Measurements from ENCODE around the gene RARRES1.
"Not testable (repeated sequence)": the region's sequence is repeated elsewhere in the genome, so short reads cannot be mapped to it uniquely, and the experiment has no call there.

RARRES1 gene

GRCh38 chr3:158733656-158734055 lies 1.4 kb upstream of the RARRES1 start:
- DNase-seq, result no peak

DNA sequence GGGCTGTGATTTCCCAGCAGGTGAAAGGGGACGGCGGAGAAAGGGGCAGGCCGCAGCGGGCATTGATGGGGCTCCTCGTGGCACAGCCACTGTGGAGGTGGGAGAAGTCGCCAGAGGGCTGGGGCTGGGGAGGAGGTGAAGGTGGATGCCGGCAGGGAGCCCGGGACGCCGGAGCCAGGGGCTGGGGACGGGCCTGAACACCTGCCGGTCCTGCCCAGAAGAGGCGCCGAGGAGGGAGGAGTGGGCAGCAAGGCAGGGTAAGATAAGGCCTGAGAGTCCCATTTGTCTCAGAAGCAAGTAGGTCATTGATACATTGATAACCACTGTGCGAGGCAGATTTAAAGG lies 571 bp upstream of the RARRES1 start:
- DNase-seq, result no peak

DNA sequence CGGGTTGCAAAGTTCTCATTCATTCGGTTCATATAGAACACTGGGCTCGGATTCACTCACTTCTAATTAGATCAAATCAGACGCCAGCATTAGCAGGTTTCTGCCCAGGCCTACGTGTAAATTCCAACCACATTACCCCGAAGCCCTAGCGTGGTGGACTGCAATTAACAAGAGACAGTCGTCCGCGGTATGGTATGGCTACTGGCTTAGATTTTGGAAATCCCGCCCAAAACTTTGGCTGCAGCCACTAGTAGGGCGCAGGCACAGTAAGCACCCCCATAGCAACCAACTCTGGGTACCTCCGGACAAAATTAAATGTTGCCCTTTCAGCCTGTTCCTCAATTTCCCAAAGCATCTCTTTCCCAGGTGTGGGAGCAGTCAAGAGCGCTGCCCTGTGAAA lies 771 bp downstream of the RARRES1 start:
- DNase-seq, result no peak

DNA sequence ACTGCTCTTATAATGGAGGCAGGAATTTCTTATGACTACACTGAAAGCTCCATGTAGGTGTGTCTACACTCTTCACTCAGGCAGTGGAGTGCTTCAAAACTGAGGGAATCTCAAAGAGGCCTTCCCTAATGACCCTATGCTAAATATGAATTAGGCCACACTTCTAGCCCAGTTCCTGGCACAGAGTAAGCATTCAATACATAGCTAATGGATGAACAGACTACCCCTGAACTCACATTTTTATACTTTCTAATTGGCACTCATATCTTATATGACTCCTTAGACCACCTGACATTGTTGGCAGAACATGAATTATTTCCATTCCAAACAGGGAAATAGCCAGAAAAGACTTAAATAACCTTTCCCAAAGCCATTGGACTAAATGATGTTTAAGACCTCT lies 3.4 kb downstream of the RARRES1 start:
- DNase-seq, result no peak

- no peak for DNase-seq
Measured at GRCh38 chr3:158728061-158728377, 4.2 kb downstream of the RARRES1 start.

DNA sequence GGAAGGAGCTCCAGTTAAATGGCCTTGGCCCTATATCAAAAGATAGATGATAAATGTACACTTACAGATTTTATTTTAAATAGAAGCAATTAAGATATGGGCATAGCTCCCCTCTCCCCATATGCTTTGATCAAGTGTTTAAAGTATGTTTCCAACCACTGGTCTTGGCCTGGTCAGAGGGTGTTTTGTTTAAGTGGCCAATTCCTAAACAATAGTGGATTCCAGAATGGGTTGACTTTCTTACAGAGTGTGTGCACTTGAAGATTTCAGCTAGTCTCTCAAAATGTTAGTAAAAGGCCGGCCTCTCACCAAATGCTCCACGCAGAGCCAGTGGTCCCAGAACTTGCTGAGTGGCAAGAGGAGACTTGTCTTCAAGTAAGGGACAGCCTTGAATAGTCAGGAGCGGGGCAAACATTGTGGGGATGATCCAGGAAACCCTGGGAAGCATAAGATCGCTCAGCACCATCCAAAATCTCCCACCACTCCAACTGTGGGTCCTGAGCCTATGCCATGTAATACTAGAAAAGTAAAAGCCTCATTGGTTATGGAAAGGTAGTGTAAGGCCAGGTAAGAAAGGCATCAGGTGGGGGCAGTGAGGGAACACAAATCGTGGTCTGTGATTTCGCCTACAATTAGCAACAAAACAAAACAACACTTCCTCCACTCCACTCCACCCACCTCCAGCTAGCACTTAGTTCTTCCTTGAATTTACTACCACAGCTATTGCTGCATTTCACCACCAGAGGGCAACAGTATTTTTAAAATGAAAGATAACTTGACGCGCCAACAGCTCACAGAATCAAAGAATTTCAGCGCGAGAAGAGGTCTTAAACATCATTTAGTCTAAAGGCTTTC lies 4.8 kb downstream of the RARRES1 start:
- peak in 1 of 4 experiments; percentile 7 for DNase-seq

DNA sequence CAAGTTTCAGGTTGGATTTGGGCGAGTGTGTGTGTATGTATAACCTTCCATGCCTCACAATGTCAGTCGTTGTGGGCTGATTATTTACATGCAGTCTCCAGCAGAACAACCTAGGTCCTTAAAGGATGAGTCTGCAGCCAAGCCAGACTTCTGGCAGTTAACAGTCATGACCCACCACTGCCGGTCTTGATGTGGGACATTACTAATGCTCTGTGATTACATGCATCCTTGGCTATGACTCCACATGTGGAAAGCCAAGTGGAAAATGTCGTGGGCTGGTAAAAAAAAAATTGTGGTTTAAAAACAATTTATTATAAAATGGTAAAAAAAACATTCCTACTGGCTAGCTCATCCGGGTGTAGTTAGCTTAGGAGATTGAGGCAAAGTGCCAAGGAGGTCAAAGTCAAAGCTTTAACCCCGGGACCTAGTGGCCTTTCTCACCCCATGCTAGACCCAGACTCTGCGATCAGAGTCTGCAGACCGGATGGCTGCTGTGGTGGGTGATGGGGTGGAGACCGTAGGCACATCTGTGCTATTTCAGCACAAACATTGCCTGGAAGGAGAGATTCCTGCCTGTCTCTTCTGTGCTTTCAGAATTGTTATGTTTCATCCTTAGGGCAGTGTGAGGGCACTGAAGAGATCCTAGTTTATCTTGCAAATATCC lies 6.8 kb downstream of the RARRES1 start:
- DNase-seq, result no peak

GRCh38 chr3:158723991-158724390 lies 8.3 kb downstream of the RARRES1 start:
- DNase-seq, result no peak

DNA sequence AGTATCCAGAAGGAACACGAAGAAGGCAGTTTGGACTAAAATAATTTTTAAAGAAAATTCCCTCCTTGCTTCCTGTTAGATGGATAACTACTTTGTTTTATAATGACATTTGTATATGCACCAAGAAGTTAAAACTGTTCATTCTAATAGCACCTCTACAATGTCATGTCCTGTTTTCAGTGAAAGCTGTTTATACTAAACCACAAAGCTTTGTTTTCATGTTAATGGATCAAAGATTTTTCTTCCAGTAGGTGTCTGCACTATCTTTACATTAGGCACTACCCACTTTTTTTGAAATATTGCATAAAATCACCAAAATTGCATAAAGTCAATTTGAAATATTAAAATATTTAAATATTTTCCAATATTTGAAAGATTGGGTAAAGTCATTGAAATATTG lies 10.1 kb downstream of the RARRES1 start:
- no peak for DNase-seq

- DNase-seq, result no peak
Measured at GRCh38 chr3:158718490-158719170, 13.6 kb downstream of the RARRES1 start.

- DNase-seq, result no peak
Measured at GRCh38 chr3:158717576-158717975, 14.7 kb downstream of the RARRES1 start.

DNA sequence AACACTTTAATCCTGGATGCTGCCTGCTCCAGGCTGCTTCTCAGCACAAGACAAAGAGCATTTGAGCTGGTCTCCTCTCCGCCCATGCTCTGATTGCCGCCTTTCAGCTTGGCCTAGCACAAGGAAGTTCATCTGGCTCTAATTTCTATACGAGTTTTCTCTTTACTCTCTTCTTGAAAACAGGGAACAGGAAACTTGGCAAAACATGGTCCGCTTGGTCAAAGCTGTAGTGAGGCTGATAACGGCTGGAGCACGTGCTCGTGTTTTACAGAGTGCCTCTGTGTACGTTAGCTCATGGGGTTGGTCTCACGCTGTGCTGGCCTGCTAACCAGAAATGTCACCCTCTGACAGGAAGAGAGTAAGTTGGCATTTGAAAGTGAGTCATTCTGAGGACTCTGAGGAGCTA lies 19.2 kb downstream of the RARRES1 start:
- no peak for DNase-seq

DNA sequence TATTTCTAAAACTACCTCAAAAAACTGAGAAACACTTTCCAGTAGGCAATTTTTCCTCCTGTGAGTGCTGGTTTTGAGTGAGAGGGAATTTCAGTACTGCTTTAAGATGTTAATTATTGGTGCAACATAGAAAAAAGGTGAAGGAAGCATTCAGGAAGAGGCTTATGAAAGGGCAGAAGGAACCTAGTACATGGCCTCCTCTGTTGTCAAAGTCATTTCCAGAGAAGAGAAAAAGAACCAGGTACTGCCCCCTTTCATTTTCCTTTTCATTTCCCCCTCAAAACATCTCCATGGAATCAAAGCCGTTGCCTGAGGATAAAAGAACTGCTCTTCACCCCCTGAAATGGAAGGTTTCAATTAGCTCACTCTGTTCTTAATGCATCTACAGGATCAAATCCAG lies 19.8 kb downstream of the RARRES1 start:
- DNase-seq, result no peak

- DNase-seq, result no peak
Measured at GRCh38 chr3:158711886-158712285, 20.4 kb downstream of the RARRES1 start.

GRCh38 chr3:158710601-158711000 lies 21.7 kb downstream of the RARRES1 start:
- no peak for DNase-seq

- no peak for DNase-seq
Measured at GRCh38 chr3:158709666-158710083, 22.6 kb downstream of the RARRES1 start.

GRCh38 chr3:158703566-158703965 lies 28.7 kb downstream of the RARRES1 start:
- DNase-seq, result no peak

GRCh38 chr3:158702815-158703481 lies 29.3 kb downstream of the RARRES1 start:
- no peak for DNase-seq

GRCh38 chr3:158701420-158702065 lies 30.7 kb downstream of the RARRES1 start:
- DNase-seq, result no peak

GRCh38 chr3:158700559-158700958 lies 31.7 kb downstream of the RARRES1 start:
- DNase-seq, result no peak

DNA sequence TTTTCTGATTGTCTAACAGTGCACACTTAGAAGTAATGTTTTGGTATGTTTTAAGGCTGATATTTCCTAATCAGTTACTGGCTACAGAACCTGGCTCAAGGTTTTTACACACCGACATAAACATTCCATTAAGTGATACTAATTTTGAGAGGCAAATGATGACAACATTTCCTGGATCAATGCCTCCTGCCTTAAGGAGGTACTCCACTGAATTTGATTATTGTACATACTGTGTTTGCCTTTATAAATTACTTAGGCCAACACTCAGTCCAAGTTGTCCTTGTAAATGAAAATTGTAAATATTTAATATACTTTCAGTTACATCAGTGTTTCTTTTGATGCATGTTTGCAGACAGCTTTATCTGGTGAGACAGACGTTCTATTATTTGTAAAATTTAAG lies 35.6 kb downstream of the RARRES1 start:
- no peak for DNase-seq

GRCh38 chr3:158693866-158694456 lies 38.3 kb downstream of the RARRES1 start:
- not testable (repeated sequence) for DNase-seq

DNA sequence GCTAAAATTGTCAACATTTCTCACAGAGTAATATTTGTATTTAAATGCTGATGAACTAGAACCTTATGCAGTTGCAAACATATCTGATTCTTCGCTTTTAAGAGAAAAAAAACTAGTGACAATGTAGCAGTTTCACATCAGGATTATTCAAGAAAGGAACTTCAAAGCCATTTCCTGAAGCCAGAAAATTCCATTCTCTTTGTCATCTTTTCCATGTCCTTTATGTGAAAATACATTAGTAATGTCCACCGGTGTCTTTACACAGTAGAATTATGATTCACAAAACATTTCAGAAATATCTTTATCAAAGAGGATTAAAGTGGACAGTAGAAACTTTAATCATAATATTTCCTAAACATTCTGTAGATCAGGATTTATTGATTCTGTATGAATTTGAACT lies 47.1 kb downstream of the RARRES1 start:
- no peak for DNase-seq
